Measurements from ENCODE around the gene GAS2.

GAS2 gene

DNA sequence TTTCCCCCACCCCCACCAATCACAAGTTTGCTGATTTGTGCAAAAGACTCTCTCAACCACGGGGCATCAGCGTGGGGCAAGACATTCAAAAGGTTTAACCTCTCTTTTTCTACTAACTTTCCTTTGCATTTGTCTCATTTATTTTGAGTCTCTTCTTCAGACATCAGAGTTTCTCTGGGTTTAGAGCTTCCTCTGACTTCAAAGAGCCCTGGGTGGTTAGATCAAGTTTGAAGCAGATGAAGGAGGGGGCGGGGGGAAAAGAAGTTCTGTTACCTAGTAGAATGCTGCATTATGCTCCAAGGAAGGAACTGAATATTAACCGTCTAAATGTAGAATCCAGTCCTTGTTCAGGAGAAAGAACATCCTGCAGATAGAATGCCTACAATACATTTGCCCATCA, 24.5 kb downstream of the GAS2 start:
- no peaks in the 10 kb centered on the region for H3K9me2 ChIP-seq (replicated peaks; ENCODE audit: insufficient read depth, low read length)
- no peak overlapping the region for H3K9ac ChIP-seq (ENCODE audit: low read length)
- no peak overlapping the region for H3K4me3 ChIP-seq (ENCODE audit: low read length)
- TF ChIP-seq, protein P1, sequence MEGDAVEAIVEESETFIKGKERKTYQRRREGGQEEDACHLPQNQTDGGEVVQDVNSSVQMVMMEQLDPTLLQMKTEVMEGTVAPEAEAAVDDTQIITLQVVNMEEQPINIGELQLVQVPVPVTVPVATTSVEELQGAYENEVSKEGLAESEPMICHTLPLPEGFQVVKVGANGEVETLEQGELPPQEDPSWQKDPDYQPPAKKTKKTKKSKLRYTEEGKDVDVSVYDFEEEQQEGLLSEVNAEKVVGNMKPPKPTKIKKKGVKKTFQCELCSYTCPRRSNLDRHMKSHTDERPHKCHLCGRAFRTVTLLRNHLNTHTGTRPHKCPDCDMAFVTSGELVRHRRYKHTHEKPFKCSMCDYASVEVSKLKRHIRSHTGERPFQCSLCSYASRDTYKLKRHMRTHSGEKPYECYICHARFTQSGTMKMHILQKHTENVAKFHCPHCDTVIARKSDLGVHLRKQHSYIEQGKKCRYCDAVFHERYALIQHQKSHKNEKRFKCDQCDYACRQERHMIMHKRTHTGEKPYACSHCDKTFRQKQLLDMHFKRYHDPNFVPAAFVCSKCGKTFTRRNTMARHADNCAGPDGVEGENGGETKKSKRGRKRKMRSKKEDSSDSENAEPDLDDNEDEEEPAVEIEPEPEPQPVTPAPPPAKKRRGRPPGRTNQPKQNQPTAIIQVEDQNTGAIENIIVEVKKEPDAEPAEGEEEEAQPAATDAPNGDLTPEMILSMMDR (IDR thresholded peaks at IDR 0.05; ENCODE audit: low read length): no peak
- no peak for TF ChIP-seq EZH2phosphoT487 (IDR thresholded peaks at IDR 0.05; ENCODE audit: low read length)
- TF ChIP-seq EZH2 (optimal IDR thresholded peaks at IDR 0.05; ENCODE audit: low read depth, low read length): no peak
- no peaks in the 10 kb centered on the region for H3K9me3 ChIP-seq (replicated peaks; ENCODE audit: insufficient read depth, low read length)
- no peak for DNase-seq
- peaks cover 6% of the 10 kb centered on the region; the same call in 1 of the 2 replicates for H3K36me3 ChIP-seq (replicated peaks; ENCODE audit: insufficient read depth, low read length)
- H3K79me2 ChIP-seq (ENCODE audit: low read length): peaks cover 92% of the 10 kb centered on the region
- no peaks in the 10 kb centered on the region for H4K20me1 ChIP-seq (ENCODE audit: insufficient read depth, low read length)
- H3K4me2 ChIP-seq (ENCODE audit: low read depth, low read length): no peak overlapping the region
- no peaks in the 10 kb centered on the region for H3F3A ChIP-seq (ENCODE audit: insufficient read depth, low read length)
- H3K4me1 ChIP-seq (ENCODE audit: low read length): no peaks in the 10 kb centered on the region
- no peak overlapping the region for H2AFZ ChIP-seq (ENCODE audit: low read length)
- H3K27me3 ChIP-seq (replicated peaks; ENCODE audit: insufficient read depth, low read length): no peaks in the 10 kb centered on the region
- no peak overlapping the region for H3K27ac ChIP-seq (ENCODE audit: low read length)

DNA sequence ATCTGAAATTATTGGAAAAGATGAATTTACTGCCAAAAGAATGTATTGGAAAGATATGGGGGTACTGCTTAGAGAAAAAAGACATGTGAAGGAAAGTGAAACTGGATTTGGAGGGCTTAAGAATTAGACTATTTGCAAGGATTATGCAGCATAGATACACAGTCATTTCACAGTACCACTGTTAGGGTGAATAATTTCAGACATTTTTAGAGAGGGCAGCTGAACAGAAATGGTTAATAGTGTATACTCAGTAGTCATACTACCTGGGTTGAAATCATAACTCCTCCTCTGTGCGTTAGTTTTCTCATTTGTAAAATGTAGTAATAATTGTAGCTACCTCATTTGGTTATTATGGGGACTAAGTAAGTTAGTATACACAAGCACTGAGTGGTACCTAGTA, 33.0 kb downstream of the GAS2 start:
- no peak overlapping the region for H2AFZ ChIP-seq (ENCODE audit: low read length)
- no peak overlapping the region for H3K4me3 ChIP-seq (ENCODE audit: low read length)
- no peak for DNase-seq
- H3K9ac ChIP-seq (ENCODE audit: low read length): no peak overlapping the region
- no peaks in the 10 kb centered on the region for H4K20me1 ChIP-seq (ENCODE audit: insufficient read depth, low read length)
- TF ChIP-seq, protein P1 (IDR thresholded peaks at IDR 0.05; ENCODE audit: low read length): no peak
- no peak for TF ChIP-seq EZH2 (optimal IDR thresholded peaks at IDR 0.05; ENCODE audit: low read depth, low read length)
- TF ChIP-seq EZH2phosphoT487 (IDR thresholded peaks at IDR 0.05; ENCODE audit: low read length): no peak
- no peaks in the 10 kb centered on the region for H3K36me3 ChIP-seq (replicated peaks; ENCODE audit: insufficient read depth, low read length)
- H3K9me2 ChIP-seq (replicated peaks; ENCODE audit: insufficient read depth, low read length): no peaks in the 10 kb centered on the region
- no peaks in the 10 kb centered on the region for H3K9me3 ChIP-seq (replicated peaks; ENCODE audit: insufficient read depth, low read length)
- H3K4me2 ChIP-seq (ENCODE audit: low read depth, low read length): no peak overlapping the region
- peaks cover 68% of the 10 kb centered on the region for H3K79me2 ChIP-seq (ENCODE audit: low read length)
- H3F3A ChIP-seq (ENCODE audit: insufficient read depth, low read length): no peaks in the 10 kb centered on the region
- H3K27ac ChIP-seq (ENCODE audit: low read length): no peak overlapping the region
- no peaks in the 10 kb centered on the region for H3K27me3 ChIP-seq (replicated peaks; ENCODE audit: insufficient read depth, low read length)
- no peaks in the 10 kb centered on the region for H3K4me1 ChIP-seq (ENCODE audit: low read length)

- Histone ChIP-seq H4K20me1 (ENCODE audit: insufficient read depth, low read length) (no peaks in the 10 kb centered on the region), H3K27me3 (replicated peaks; ENCODE audit: insufficient read depth, low read length) (no peaks in the 10 kb centered on the region), H3K27ac (ENCODE audit: low read length) (no peak overlapping the region), H3F3A (ENCODE audit: insufficient read depth, low read length) (no peaks in the 10 kb centered on the region), H3K9ac (ENCODE audit: low read length) (no peak overlapping the region), H3K36me3 (replicated peaks; ENCODE audit: insufficient read depth, low read length) (no peaks in the 10 kb centered on the region), H3K79me2 (ENCODE audit: low read length) (peaks cover 76% of the 10 kb centered on the region), H2AFZ (ENCODE audit: low read length) (no peak overlapping the region), H3K4me3 (ENCODE audit: low read length) (no peak overlapping the region), H3K9me3 (replicated peaks; ENCODE audit: insufficient read depth, low read length) (no peaks in the 10 kb centered on the region), H3K9me2 (replicated peaks; ENCODE audit: insufficient read depth, low read length) (no peaks in the 10 kb centered on the region), H3K4me1 (ENCODE audit: low read length) (no peaks in the 10 kb centered on the region; the same call in 1 of the 2 replicates), H3K4me2 (ENCODE audit: low read depth, low read length) (no peak overlapping the region)
- no peak for DNase-seq
- no peak for TF ChIP-seq EZH2phosphoT487 (IDR thresholded peaks at IDR 0.05; ENCODE audit: low read length)
- TF ChIP-seq, protein P1 (IDR thresholded peaks at IDR 0.05; ENCODE audit: low read length): no peak
- no peak for TF ChIP-seq EZH2 (optimal IDR thresholded peaks at IDR 0.05; ENCODE audit: low read depth, low read length)
These were observed 35.6 kb downstream of the GAS2 start for GRCh38 chr11:22702031-22702430.
